Measurements from ENCODE around the gene SOX1.

Gene SOX1

GRCh38 chr13:112067871-112068539 lies 1.1 kb downstream of the SOX1 start:
- no peak overlapping the region for H3K9ac ChIP-seq (ENCODE audit: insufficient read length, low read depth)
- H3K9me3 ChIP-seq (ENCODE audit: insufficient read depth, low read length): no peaks in the 10 kb centered on the region
- peak overlapping the region; percentile 18 for H3K4me3 ChIP-seq (ENCODE audit: insufficient read length, low read depth)
- no peaks in the 10 kb centered on the region for H3K36me3 ChIP-seq (ENCODE audit: insufficient read depth, insufficient read length, low read length)
- no peak for DNase-seq (ENCODE audit: low read depth, low spot score)
- H3K27me3 ChIP-seq (ENCODE audit: insufficient read depth, insufficient read length): peaks cover 83% of the 10 kb centered on the region
- TF ChIP-seq SUZ12 (IDR thresholded peaks at IDR 0.05; ENCODE audit: extremely low read depth, insufficient read depth, insufficient read length): no peak
- TF ChIP-seq ZNF274 (IDR thresholded peaks at IDR 0.05; ENCODE audit: low read depth, low read length): no peak
- TF ChIP-seq YY1 (IDR thresholded peaks at IDR 0.05; ENCODE audit: insufficient read depth, insufficient read length): no peak
- H3K4me1 ChIP-seq (ENCODE audit: insufficient read depth, insufficient read length): no peaks in the 10 kb centered on the region

DNA sequence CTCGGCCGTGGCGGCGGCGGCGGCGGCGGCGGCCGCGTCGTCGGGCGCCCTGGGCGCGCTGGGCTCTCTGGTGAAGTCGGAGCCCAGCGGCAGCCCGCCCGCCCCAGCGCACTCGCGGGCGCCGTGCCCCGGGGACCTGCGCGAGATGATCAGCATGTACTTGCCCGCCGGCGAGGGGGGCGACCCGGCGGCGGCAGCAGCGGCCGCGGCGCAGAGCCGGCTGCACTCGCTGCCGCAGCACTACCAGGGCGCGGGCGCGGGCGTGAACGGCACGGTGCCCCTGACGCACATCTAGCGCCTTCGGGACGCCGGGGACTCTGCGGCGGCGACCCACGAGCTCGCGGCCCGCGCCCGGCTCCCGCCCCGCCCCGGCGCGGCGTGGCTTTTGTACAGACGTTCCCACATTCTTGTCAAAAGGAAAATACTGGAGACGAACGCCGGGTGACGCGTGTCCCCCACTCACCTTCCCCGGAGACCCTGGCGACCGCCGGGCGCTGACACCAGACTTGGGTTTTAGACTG lies 1.7 kb downstream of the SOX1 start:
- Histone ChIP-seq H3K36me3 (ENCODE audit: insufficient read depth, insufficient read length, low read length) (no peaks in the 10 kb centered on the region), H3K27me3 (ENCODE audit: insufficient read depth, insufficient read length) (peaks cover 77% of the 10 kb centered on the region), H3K4me3 (ENCODE audit: insufficient read length, low read depth) (peak overlapping the region; percentile 8), H3K9me3 (ENCODE audit: insufficient read depth, low read length) (no peaks in the 10 kb centered on the region), H3K9ac (ENCODE audit: insufficient read length, low read depth) (no peak overlapping the region), H3K4me1 (ENCODE audit: insufficient read depth, insufficient read length) (no peaks in the 10 kb centered on the region)
- no peak for DNase-seq (ENCODE audit: low read depth, low spot score)
- TF ChIP-seq SUZ12 (IDR thresholded peaks at IDR 0.05; ENCODE audit: extremely low read depth, insufficient read depth, insufficient read length): peak; percentile 46
- no peak for TF ChIP-seq YY1 (IDR thresholded peaks at IDR 0.05; ENCODE audit: insufficient read depth, insufficient read length)

DNA sequence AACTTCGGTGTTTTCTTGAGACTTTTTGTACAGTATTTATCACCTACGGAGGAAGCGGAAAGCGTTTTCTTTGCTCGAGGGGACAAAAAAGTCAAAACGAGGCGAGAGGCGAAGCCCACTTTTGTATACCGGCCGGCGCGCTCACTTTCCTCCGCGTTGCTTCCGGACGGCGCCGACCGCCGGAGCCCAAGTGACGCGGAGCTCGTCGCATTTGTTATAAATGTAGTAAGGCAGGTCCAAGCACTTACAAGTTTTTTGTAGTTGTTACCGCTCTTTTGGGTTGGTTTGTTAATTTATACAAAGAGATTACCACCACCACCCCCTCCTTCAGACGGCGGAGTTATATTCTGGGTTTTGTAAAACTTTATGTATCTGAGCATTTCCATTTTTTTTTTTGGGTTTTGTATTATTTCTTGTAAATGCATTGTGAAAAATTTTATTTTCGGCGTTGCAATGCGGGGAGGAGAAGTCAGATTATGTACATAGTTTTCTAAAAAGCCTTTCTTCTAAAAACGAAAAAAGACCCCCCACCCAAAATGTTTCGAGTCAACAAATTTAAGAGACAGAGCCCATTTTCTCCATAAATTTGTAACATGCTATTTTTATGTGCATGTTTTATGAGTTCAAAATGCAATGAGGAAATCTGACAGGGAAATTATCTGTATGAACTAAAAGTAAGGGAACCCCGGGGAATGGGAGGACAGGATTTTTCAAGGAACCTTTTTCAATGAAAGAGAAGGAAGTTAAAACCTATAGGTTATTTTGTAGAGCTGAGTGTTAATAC lies 2.3 kb downstream of the SOX1 start:
- Histone ChIP-seq H3K27me3 (ENCODE audit: insufficient read depth, insufficient read length) (peaks cover 76% of the 10 kb centered on the region), H3K9me3 (ENCODE audit: insufficient read depth, low read length) (no peaks in the 10 kb centered on the region), H3K9ac (ENCODE audit: insufficient read length, low read depth) (no peak overlapping the region), H3K36me3 (ENCODE audit: insufficient read depth, insufficient read length, low read length) (no peaks in the 10 kb centered on the region), H3K4me3 (ENCODE audit: insufficient read length, low read depth) (no peak overlapping the region), H3K4me1 (ENCODE audit: insufficient read depth, insufficient read length) (peaks cover under 1% of the 10 kb centered on the region)
- no peak for DNase-seq (ENCODE audit: low read depth, low spot score)
- TF ChIP-seq SUZ12 (IDR thresholded peaks at IDR 0.05; ENCODE audit: extremely low read depth, insufficient read depth, insufficient read length) (no peak), YY1 (IDR thresholded peaks at IDR 0.05; ENCODE audit: insufficient read depth, insufficient read length) (no peak), ZNF274 (IDR thresholded peaks at IDR 0.05; ENCODE audit: low read depth, low read length) (no peak)

DNA sequence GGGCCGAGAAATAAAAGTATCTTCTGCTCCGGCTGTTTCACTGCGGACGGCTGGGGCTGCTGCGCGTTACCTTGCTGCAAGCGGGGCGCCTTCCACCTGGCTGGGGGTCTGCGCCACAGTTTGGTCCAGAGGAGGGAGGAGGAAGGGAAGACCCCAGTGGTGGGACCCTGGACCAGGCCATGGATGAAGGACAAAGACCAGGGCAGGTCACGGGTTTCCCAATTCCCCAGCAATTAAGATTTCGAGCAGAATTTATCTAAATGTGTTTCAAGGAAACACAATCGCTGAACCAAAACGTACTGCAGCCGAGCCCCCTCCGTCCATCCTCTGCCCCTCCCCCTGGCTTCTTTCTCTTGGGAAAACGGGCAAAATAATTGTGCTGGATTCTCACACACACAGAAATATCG lies 2.9 kb downstream of the SOX1 start:
- H3K9me3 ChIP-seq (ENCODE audit: insufficient read depth, low read length): no peaks in the 10 kb centered on the region
- H3K9ac ChIP-seq (ENCODE audit: insufficient read length, low read depth): no peak overlapping the region
- peaks cover 76% of the 10 kb centered on the region for H3K27me3 ChIP-seq (ENCODE audit: insufficient read depth, insufficient read length)
- H3K4me1 ChIP-seq (ENCODE audit: insufficient read depth, insufficient read length): peaks cover 6% of the 10 kb centered on the region
- no peaks in the 10 kb centered on the region for H3K36me3 ChIP-seq (ENCODE audit: insufficient read depth, insufficient read length, low read length)
- no peak for DNase-seq (ENCODE audit: low read depth, low spot score)
- H3K4me3 ChIP-seq (ENCODE audit: insufficient read length, low read depth): no peak overlapping the region
- TF ChIP-seq SUZ12 (IDR thresholded peaks at IDR 0.05; ENCODE audit: extremely low read depth, insufficient read depth, insufficient read length) (no peak), YY1 (IDR thresholded peaks at IDR 0.05; ENCODE audit: insufficient read depth, insufficient read length) (no peak), ZNF274 (IDR thresholded peaks at IDR 0.05; ENCODE audit: low read depth, low read length) (no peak)

- Histone ChIP-seq H3K27me3 (ENCODE audit: insufficient read depth, insufficient read length) (peaks cover 76% of the 10 kb centered on the region), H3K4me1 (ENCODE audit: insufficient read depth, insufficient read length) (peaks cover 6% of the 10 kb centered on the region), H3K36me3 (ENCODE audit: insufficient read depth, insufficient read length, low read length) (no peaks in the 10 kb centered on the region), H3K9ac (ENCODE audit: insufficient read length, low read depth) (no peak overlapping the region), H3K4me3 (ENCODE audit: insufficient read length, low read depth) (no peak overlapping the region), H3K9me3 (ENCODE audit: insufficient read depth, low read length) (no peaks in the 10 kb centered on the region)
- no peak for DNase-seq (ENCODE audit: low read depth, low spot score)
- no peak for TF ChIP-seq YY1 (IDR thresholded peaks at IDR 0.05; ENCODE audit: insufficient read depth, insufficient read length)
- TF ChIP-seq ZNF274 (IDR thresholded peaks at IDR 0.05; ENCODE audit: low read depth, low read length): no peak
- no peak for TF ChIP-seq SUZ12 (IDR thresholded peaks at IDR 0.05; ENCODE audit: extremely low read depth, insufficient read depth, insufficient read length)
Observed at GRCh38 chr13:112071102-112071722, 4.3 kb downstream of the SOX1 start.

DNA sequence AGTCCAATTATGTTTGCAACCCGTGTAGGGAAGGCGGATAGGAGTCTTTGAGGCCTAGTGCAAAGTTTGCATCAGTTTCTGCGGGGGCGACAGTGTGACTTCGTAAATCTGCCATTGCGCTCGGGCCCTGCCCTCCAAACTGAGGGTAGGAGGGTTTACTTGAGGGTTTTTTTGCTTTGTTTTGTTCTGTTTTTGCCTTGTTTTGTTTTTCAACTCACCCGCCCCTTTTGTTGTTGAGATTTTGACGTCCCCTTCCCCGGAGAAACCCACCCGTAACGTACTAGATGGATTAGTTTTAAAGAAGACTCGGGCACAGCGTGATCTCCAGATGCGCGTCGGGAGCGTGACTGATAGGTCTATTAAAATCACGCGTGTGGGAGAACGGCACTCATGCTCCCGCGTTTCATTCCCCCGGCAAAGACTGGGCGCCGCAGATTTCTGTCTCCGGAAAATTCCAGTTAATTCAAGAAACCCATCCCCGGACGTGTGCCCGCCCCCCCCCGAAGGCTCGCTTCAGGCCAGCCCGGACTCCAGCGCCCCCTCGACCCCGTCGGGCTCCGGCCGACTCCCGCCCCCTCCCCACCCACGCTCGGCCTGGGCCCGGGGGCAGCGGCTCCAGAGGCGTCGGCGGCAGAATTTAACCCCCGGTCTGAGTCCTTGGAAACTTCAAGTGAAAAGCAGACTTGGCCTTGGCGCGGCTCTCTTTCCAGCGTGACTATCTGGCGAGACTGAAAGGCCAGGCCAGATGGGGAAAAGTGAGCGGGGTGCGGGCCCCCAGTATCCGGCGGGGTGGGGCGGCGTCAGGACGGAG lies 5.0 kb downstream of the SOX1 start:
- Histone ChIP-seq H3K4me3 (ENCODE audit: insufficient read length, low read depth) (no peak overlapping the region), H3K36me3 (ENCODE audit: insufficient read depth, insufficient read length, low read length) (no peaks in the 10 kb centered on the region), H3K9ac (ENCODE audit: insufficient read length, low read depth) (no peak overlapping the region), H3K27me3 (ENCODE audit: insufficient read depth, insufficient read length) (peaks cover 80% of the 10 kb centered on the region), H3K4me1 (ENCODE audit: insufficient read depth, insufficient read length) (peaks cover 6% of the 10 kb centered on the region), H3K9me3 (ENCODE audit: insufficient read depth, low read length) (no peaks in the 10 kb centered on the region)
- DNase-seq (ENCODE audit: low read depth, low spot score): no peak
- TF ChIP-seq ZNF274 (IDR thresholded peaks at IDR 0.05; ENCODE audit: low read depth, low read length) (no peak), SUZ12 (IDR thresholded peaks at IDR 0.05; ENCODE audit: extremely low read depth, insufficient read depth, insufficient read length) (peak; percentile 73), YY1 (IDR thresholded peaks at IDR 0.05; ENCODE audit: insufficient read depth, insufficient read length) (no peak)

Data from NT2/D1 (cell line).